IPS-18a (cell line): ENCODE results near the gene FDXR.

Experiments
- H3K27ac ChIP-seq: one replicate; pipeline ENCODE4 v1.5.1; 2013; ENCODE audit warnings: low read length
- H3K27me3 ChIP-seq: one replicate; pipeline ENCODE4 v1.6.1; 2013; ENCODE audit warnings: mild to moderate bottlenecking, low read length; ENCODE audit not compliant: control insufficient read depth, insufficient read depth
- H3K36me3 ChIP-seq: one replicate; pipeline ENCODE4 v1.6.1; 2013; ENCODE audit warnings: low read depth, low read length; ENCODE audit not compliant: control insufficient read depth
- H3K4me1 ChIP-seq: one replicate; pipeline ENCODE4 v1.6.1; 2013; ENCODE audit warnings: low read depth, low read length; ENCODE audit not compliant: control insufficient read depth
- H3K4me3 ChIP-seq: one replicate; pipeline ENCODE4 v1.5.1; 2013; ENCODE audit warnings: low read length
- H3K9ac ChIP-seq: one replicate; pipeline ENCODE4 v1.6.1; 2013; ENCODE audit warnings: mild to moderate bottlenecking, low read length, moderate library complexity
- H3K9me3 ChIP-seq: one replicate; pipeline ENCODE4 v1.6.1; 2013; ENCODE audit warnings: low read depth, low read length; ENCODE audit not compliant: control insufficient read depth

The FDXR gene

GRCh38 chr17:74866198-74866835 is 6.5 kb downstream of the FDXR start:
- Histone ChIP-seq H3K9ac (no peak overlapping the region), H3K36me3 (no peaks in the 10 kb centered on the region), H3K4me3 (no peak overlapping the region), H3K27ac (no peak overlapping the region), H3K4me1 (peaks cover 3% of the 10 kb centered on the region), H3K9me3 (no peaks in the 10 kb centered on the region), H3K27me3 (peaks cover 14% of the 10 kb centered on the region)

DNA sequence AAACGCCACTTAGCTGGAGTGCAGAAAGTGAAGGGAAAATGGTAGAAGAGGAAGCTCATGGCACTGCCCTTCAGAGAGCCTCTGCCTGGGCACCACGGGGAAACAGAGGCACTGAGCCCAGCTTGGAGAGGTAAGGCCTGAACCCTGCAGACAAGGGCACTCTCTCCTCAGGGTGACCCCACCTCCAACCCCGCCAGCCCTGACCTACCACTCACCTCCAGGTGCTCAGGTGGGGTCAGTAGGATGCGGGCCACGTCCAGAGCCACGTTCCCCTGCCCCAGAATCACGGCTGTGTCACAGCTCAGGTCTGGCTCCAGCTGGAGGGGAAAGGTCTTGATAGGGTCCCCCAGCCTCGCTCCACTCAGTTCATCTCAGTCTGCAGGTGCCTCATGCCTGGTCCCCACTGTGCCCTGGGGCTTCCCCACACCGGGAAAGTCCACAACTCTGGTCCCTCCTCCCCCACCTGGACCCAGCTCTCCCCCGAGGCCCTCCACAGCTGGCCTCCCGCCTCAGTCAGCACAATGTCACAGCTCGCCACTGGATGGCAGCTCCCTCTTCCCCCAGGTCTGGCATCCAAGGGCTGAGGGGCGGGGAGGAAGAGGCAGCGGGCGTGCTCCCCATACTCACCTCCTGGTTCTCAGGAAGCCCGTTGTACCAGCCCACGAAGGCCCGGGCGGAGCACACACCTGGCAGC is 7.1 kb downstream of the FDXR start:
- no peaks in the 10 kb centered on the region for H3K9me3 ChIP-seq
- peaks cover 3% of the 10 kb centered on the region for H3K4me1 ChIP-seq
- H3K27ac ChIP-seq: no peak overlapping the region
- H3K4me3 ChIP-seq: no peak overlapping the region
- no peaks in the 10 kb centered on the region for H3K36me3 ChIP-seq
- no peak overlapping the region for H3K9ac ChIP-seq
- H3K27me3 ChIP-seq: peaks cover 20% of the 10 kb centered on the region

- Histone ChIP-seq H3K9me3 (no peaks in the 10 kb centered on the region), H3K4me3 (no peak overlapping the region), H3K27ac (no peak overlapping the region), H3K4me1 (peaks cover 3% of the 10 kb centered on the region), H3K27me3 (peaks cover 28% of the 10 kb centered on the region), H3K36me3 (no peaks in the 10 kb centered on the region), H3K9ac (no peak overlapping the region)
Observed at GRCh38 chr17:74864866-74865395, 7.9 kb downstream of the FDXR start.

- no peak overlapping the region for H3K4me3 ChIP-seq
- no peaks in the 10 kb centered on the region for H3K9me3 ChIP-seq
- H3K27ac ChIP-seq: no peak overlapping the region
- H3K4me1 ChIP-seq: peaks cover 3% of the 10 kb centered on the region
- H3K27me3 ChIP-seq: peaks cover 33% of the 10 kb centered on the region
- no peak overlapping the region for H3K9ac ChIP-seq
- no peaks in the 10 kb centered on the region for H3K36me3 ChIP-seq
Observed at GRCh38 chr17:74864297-74864865, 8.4 kb downstream of the FDXR start.

GRCh38 chr17:74863420-74864296 is 9.1 kb downstream of the FDXR start:
- Histone ChIP-seq H3K36me3 (no peaks in the 10 kb centered on the region), H3K4me1 (peaks cover 3% of the 10 kb centered on the region), H3K9ac (no peak overlapping the region), H3K9me3 (no peaks in the 10 kb centered on the region), H3K27me3 (peaks cover 40% of the 10 kb centered on the region), H3K27ac (no peak overlapping the region), H3K4me3 (no peak overlapping the region)

- no peak overlapping the region for H3K4me3 ChIP-seq
- no peak overlapping the region for H3K9ac ChIP-seq
- H3K27ac ChIP-seq: no peak overlapping the region
- H3K9me3 ChIP-seq: no peaks in the 10 kb centered on the region
- peaks cover 48% of the 10 kb centered on the region for H3K27me3 ChIP-seq
- no peaks in the 10 kb centered on the region for H3K36me3 ChIP-seq
- peaks cover 3% of the 10 kb centered on the region for H3K4me1 ChIP-seq
Observed at GRCh38 chr17:74862919-74863318, 9.9 kb downstream of the FDXR start.

- H3K9ac ChIP-seq: no peak overlapping the region
- H3K27me3 ChIP-seq: peaks cover 54% of the 10 kb centered on the region
- H3K27ac ChIP-seq: no peak overlapping the region
- H3K36me3 ChIP-seq: no peaks in the 10 kb centered on the region
- peaks cover 3% of the 10 kb centered on the region for H3K4me1 ChIP-seq
- peak overlapping the region; percentile 21 for H3K4me3 ChIP-seq
- H3K9me3 ChIP-seq: no peaks in the 10 kb centered on the region
Observed at GRCh38 chr17:74862108-74862901, 10.5 kb downstream of the FDXR start.

DNA sequence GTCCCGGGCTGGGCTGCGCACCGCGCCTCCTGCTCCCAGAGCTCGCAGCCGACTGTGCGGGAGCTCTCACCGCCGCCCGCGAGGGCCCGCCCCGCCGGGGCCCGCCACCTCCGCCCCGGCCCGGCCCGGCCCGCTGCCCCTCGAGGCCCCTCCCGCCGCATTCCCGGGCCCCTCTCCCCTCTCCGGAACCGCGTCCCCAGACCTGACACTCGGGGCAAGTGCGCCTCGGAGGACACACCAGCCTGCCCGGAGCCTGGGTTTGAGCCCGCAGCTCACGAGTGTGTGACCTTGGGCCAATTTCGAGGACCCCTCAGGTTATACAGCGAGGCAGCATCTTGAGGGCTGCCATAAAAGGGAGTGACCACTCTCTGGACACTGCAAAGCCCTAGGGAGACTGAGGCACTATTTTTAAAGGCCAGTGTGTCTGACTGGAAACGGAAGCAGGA is 11.1 kb downstream of the FDXR start:
- peak overlapping the region; percentile 21 for H3K4me3 ChIP-seq
- no peak overlapping the region for H3K27ac ChIP-seq
- no peaks in the 10 kb centered on the region for H3K9me3 ChIP-seq
- H3K27me3 ChIP-seq: peaks cover 60% of the 10 kb centered on the region
- H3K36me3 ChIP-seq: no peaks in the 10 kb centered on the region
- peaks cover 3% of the 10 kb centered on the region for H3K4me1 ChIP-seq
- H3K9ac ChIP-seq: no peak overlapping the region

GRCh38 chr17:74860872-74861661 is 11.7 kb downstream of the FDXR start:
- H3K4me3 ChIP-seq: peak overlapping the region; percentile 33
- H3K27me3 ChIP-seq: peaks cover 66% of the 10 kb centered on the region
- H3K27ac ChIP-seq: no peak overlapping the region
- H3K9me3 ChIP-seq: no peaks in the 10 kb centered on the region
- no peak overlapping the region for H3K9ac ChIP-seq
- peaks cover 3% of the 10 kb centered on the region for H3K4me1 ChIP-seq
- no peaks in the 10 kb centered on the region for H3K36me3 ChIP-seq

- H3K4me3 ChIP-seq: peak overlapping the region; percentile 33
- no peaks in the 10 kb centered on the region for H3K36me3 ChIP-seq
- H3K4me1 ChIP-seq: peaks cover 3% of the 10 kb centered on the region
- no peak overlapping the region for H3K27ac ChIP-seq
- no peaks in the 10 kb centered on the region for H3K9me3 ChIP-seq
- peaks cover 74% of the 10 kb centered on the region for H3K27me3 ChIP-seq
- H3K9ac ChIP-seq: no peak overlapping the region
Observed at GRCh38 chr17:74860229-74860871, 12.4 kb downstream of the FDXR start.
